Caco-2 (cell line): ENCODE data around the gene EIF3A. TPM values are rescaled to one million over a fixed set of nuclear protein-coding genes. Genes with fewer than 3 reads are reported as not detected.

Experiments used
- BruUV-seq: library from RNA; stranded (reverse); fragments of 400-500 nt; replicated peaks from 2 replicates; lab custom pipeline; 2021; lab: Mats Ljungman, UMichigan
- CTCF ChIA-PET: fragments of 300-600 bp; sonication (Branson Sonifier 250); formaldehyde crosslinking; loops from one replicate; lab custom pipeline; 2022; ENCODE audit warnings: antibody characterized with exemption; lab: Charles Lee
- POLR2A ChIA-PET: fragments of 300-600 bp; sonication (Branson Sonifier 250); formaldehyde crosslinking; loops from one replicate; lab custom pipeline; 2022; ENCODE audit warnings: antibody characterized with exemption; lab: Charles Lee
- DNase-seq, 2 experiments: peaks; one replicate each; pipeline versions ENCODE4 v3.0.0 to v3.0.0-alpha.2; 2020 to 2022
- H3K27me3 ChIP-seq: replicated peaks from 2 replicates; pipeline ENCODE4 v1.6.0; 2011; ENCODE audit warnings: low read length; ENCODE audit not compliant: control insufficient read depth, insufficient read depth
- H3K36me3 ChIP-seq: 2 replicates; pipeline ENCODE4 v1.5.1; 2011; ENCODE audit warnings: low read length; ENCODE audit not compliant: control insufficient read depth, insufficient read depth
- H3K4me1 ChIP-seq: fragments of 250-450 bp; sonication (Bioruptor Pico); 2 replicates; pipeline ENCODE4 v1.5.1; 2020; ENCODE audit warnings: mild to moderate bottlenecking
- H3K4me3 ChIP-seq: 2 replicates; pipeline ENCODE4 v1.5.1; 2011; ENCODE audit warnings: low read depth, mild to moderate bottlenecking, control low read depth, low read length
- H3K9me3 ChIP-seq: fragments of 250-450 bp; sonication (Bioruptor Pico); 2 replicates; pipeline ENCODE4 v1.5.1; 2020; ENCODE audit warnings: mild to moderate bottlenecking, moderate library complexity
- H3K27ac Mint-ChIP-seq: one replicate; pipeline ENCODE4 v1.8.0; 2022; ENCODE audit warnings: mixed read lengths; ENCODE audit not compliant: unreplicated experiment
- H3K27me3 Mint-ChIP-seq: one replicate; pipeline ENCODE4 v1.8.0; 2022; ENCODE audit warnings: mixed read lengths; ENCODE audit not compliant: insufficient read depth, unreplicated experiment
- H3K36me3 Mint-ChIP-seq: one replicate; pipeline ENCODE4 v1.8.0; 2022; ENCODE audit warnings: mild to moderate bottlenecking, mixed read lengths; ENCODE audit not compliant: insufficient read depth, unreplicated experiment
- H3K4me1 Mint-ChIP-seq: one replicate; pipeline ENCODE4 v1.8.0; 2022; ENCODE audit warnings: low read depth, mixed read lengths; ENCODE audit not compliant: unreplicated experiment
- H3K4me3 Mint-ChIP-seq: one replicate; pipeline ENCODE4 v1.8.0; 2022; ENCODE audit warnings: mild to moderate bottlenecking, moderate library complexity, mixed read lengths; ENCODE audit not compliant: unreplicated experiment
- H3K9me3 Mint-ChIP-seq: one replicate; pipeline ENCODE4 v1.8.0; 2022; ENCODE audit warnings: mixed read lengths; ENCODE audit not compliant: unreplicated experiment
- intact Hi-C: fragments of 100-400 bp; cut with micrococcal nuclease; formaldehyde crosslinking; loops from one replicate; pipeline ENCODE4 v1.10.0; 2022; ENCODE audit not compliant: unreplicated experiment
- total RNA-seq: library from RNA; stranded (reverse); gene quantifications from 2 replicates; pipeline ENCODE4 v1.2.3, GENCODE V29; 2022
- TF ChIP-seq, protein P1 (sequence below), 2 experiments: fragments of 200-600 bp in 1 of 2; IDR thresholded peaks; 1 replicate in 1 of 2; 2 replicates in 1 of 2; pipeline versions ENCODE4 v1.5.1 to v1.8.0; 2011 to 2022; ENCODE audit warnings: antibody characterized with exemption in 1 of 2, control low read depth in 1 of 2, inconsistent platforms in 1 of 2, low read depth in 1 of 2, low read length in 1 of 2, mild to moderate bottlenecking in 1 of 2, moderate library complexity in 1 of 2; ENCODE audit not compliant: insufficient read depth in 1 of 2, severe bottlenecking in 1 of 2, unreplicated experiment in 1 of 2

Gene EIF3A
- total RNA-seq, 1 experiment from 2014 or later, result 146 TPM

- POLR2A ChIA-PET, result no interaction called here
- H3K36me3 Mint-ChIP-seq, result peaks cover 98% of the 10 kb centered on the region
- CTCF ChIA-PET, result no interaction called here
Measured at GRCh38 chr10:119051775-119052174, 28.8 kb downstream of the EIF3A start.

GRCh38 chr10:119049777-119050176 is 30.8 kb downstream of the EIF3A start:
- Mint-ChIP-seq H3K4me1 (peaks cover 13% of the 10 kb centered on the region), H3K27me3 (no peaks in the 10 kb centered on the region), H3K27ac (no peak overlapping the region), H3K36me3 (peaks cover 100% of the 10 kb centered on the region), H3K4me3 (no peak overlapping the region), H3K9me3 (no peaks in the 10 kb centered on the region)
- DNase-seq, result no peak
- Histone ChIP-seq H3K36me3 (peaks cover 9% of the 10 kb centered on the region), H3K4me1 (no peaks in the 10 kb centered on the region), H3K27me3 (no peaks in the 10 kb centered on the region), H3K4me3 (no peak overlapping the region), H3K9me3 (no peaks in the 10 kb centered on the region)
- intact Hi-C loops, result no loop called here
- TF ChIP-seq, protein P1, sequence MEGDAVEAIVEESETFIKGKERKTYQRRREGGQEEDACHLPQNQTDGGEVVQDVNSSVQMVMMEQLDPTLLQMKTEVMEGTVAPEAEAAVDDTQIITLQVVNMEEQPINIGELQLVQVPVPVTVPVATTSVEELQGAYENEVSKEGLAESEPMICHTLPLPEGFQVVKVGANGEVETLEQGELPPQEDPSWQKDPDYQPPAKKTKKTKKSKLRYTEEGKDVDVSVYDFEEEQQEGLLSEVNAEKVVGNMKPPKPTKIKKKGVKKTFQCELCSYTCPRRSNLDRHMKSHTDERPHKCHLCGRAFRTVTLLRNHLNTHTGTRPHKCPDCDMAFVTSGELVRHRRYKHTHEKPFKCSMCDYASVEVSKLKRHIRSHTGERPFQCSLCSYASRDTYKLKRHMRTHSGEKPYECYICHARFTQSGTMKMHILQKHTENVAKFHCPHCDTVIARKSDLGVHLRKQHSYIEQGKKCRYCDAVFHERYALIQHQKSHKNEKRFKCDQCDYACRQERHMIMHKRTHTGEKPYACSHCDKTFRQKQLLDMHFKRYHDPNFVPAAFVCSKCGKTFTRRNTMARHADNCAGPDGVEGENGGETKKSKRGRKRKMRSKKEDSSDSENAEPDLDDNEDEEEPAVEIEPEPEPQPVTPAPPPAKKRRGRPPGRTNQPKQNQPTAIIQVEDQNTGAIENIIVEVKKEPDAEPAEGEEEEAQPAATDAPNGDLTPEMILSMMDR (IDR thresholded peaks at IDR 0.05; ENCODE audit: insufficient read depth in 1 of 2, low read depth in 1 of 2, low read length in 1 of 2, severe bottlenecking in 1 of 2, unreplicated experiment in 1 of 2), result no peak
- ChIA-PET POLR2A (no interaction called here), CTCF (no interaction called here)
- no TSS peak for BruUV-seq

More at GRCh38 chr10:119051775-119052174, 28.8 kb downstream of the EIF3A start:
- H3K4me3 ChIP-seq, result no peak overlapping the region
- Mint-ChIP-seq H3K4me1 (peaks cover 17% of the 10 kb centered on the region), H3K4me3 (no peak overlapping the region), H3K27ac (no peak overlapping the region), H3K9me3 (no peaks in the 10 kb centered on the region), H3K27me3 (no peaks in the 10 kb centered on the region)
- no peaks in the 10 kb centered on the region for H3K9me3 ChIP-seq
- peaks cover 6% of the 10 kb centered on the region for H3K36me3 ChIP-seq
- no peaks in the 10 kb centered on the region for H3K27me3 ChIP-seq
- BruUV-seq, result no TSS peak
- TF ChIP-seq, protein P1 (IDR thresholded peaks at IDR 0.05; ENCODE audit: insufficient read depth in 1 of 2, low read depth in 1 of 2, low read length in 1 of 2, severe bottlenecking in 1 of 2, unreplicated experiment in 1 of 2), result no peak
- no peak for DNase-seq
- intact Hi-C loops, result no loop called here
- H3K4me1 ChIP-seq, result no peaks in the 10 kb centered on the region

DNA sequence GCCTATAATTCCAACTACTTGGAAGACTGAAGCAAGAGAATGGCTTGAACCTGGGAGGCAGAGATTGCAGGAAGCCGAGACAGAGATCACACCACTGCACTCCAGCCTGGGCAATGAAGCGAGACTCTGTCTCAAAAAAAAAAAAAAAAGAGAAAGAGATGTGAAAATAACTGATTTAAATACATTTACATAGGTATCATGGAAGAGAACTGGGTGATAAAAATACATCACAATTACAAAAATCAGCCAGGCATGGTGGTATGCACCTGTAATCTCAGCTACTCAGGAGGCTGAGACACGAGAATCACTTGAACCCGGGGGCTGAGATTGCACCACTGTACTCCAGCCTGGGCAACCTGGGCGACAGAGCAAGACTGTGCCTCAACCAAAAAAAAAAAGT is 31.3 kb downstream of the EIF3A start:
- H3K27me3 Mint-ChIP-seq, result no peaks in the 10 kb centered on the region
- no peak overlapping the region for H3K4me3 ChIP-seq
- no peak overlapping the region for H3K27ac Mint-ChIP-seq
- no peaks in the 10 kb centered on the region for H3K9me3 Mint-ChIP-seq
- H3K4me1 ChIP-seq, result no peaks in the 10 kb centered on the region
- TF ChIP-seq, protein P1 (IDR thresholded peaks at IDR 0.05; ENCODE audit: insufficient read depth in 1 of 2, low read depth in 1 of 2, low read length in 1 of 2, severe bottlenecking in 1 of 2, unreplicated experiment in 1 of 2), result no peak
- H3K27me3 ChIP-seq, result no peaks in the 10 kb centered on the region
- peaks cover 13% of the 10 kb centered on the region for H3K4me1 Mint-ChIP-seq
- peaks cover 97% of the 10 kb centered on the region for H3K36me3 Mint-ChIP-seq
- no peak for DNase-seq
- ChIA-PET CTCF (no interaction called here), POLR2A (no interaction called here)
- no TSS peak for BruUV-seq
- no peak overlapping the region for H3K4me3 Mint-ChIP-seq
- intact Hi-C loops, result no loop called here
- peaks cover 9% of the 10 kb centered on the region for H3K36me3 ChIP-seq
- H3K9me3 ChIP-seq, result no peaks in the 10 kb centered on the region
